Ishikawa (cell line): ENCODE results near the gene MIOS.

Experiments used
- CEBPB ChIP-seq: IDR thresholded peaks from 2 replicates; pipeline ENCODE4 v1.6.1; 2012
- CREB1 ChIP-seq: IDR thresholded peaks from 2 replicates; pipeline ENCODE4 v1.6.1; 2012; ENCODE audit warnings: low read depth
- EGR1 ChIP-seq: IDR thresholded peaks from 2 replicates; pipeline ENCODE4 v1.6.1; 2012
- EP300 ChIP-seq: IDR thresholded peaks from 2 replicates; pipeline ENCODE4 v1.6.1; 2012; ENCODE audit warnings: borderline replicate concordance
- FOXM1 ChIP-seq: IDR thresholded peaks from 2 replicates; pipeline ENCODE4 v1.6.1; 2012; ENCODE audit warnings: low read depth, borderline replicate concordance
- NFIC ChIP-seq: IDR thresholded peaks from 2 replicates; pipeline ENCODE4 v1.6.1; 2012
- RAD21 ChIP-seq: IDR thresholded peaks from 2 replicates; pipeline ENCODE4 v1.6.1; 2012; ENCODE audit warnings: low read depth
- TAF1 ChIP-seq: IDR thresholded peaks from 2 replicates; pipeline ENCODE4 v1.6.1; 2012; ENCODE audit warnings: low read depth, mild to moderate bottlenecking
- TCF12 ChIP-seq: IDR thresholded peaks from 2 replicates; pipeline ENCODE4 v1.6.1; 2012; ENCODE audit warnings: low read depth
- TEAD4 ChIP-seq: IDR thresholded peaks from 2 replicates; pipeline ENCODE4 v1.6.1; 2012
- YY1 ChIP-seq: IDR thresholded peaks from 2 replicates; pipeline ENCODE4 v1.6.1; 2012; ENCODE audit warnings: low read depth
- ZBTB7A ChIP-seq: IDR thresholded peaks from 2 replicates; pipeline ENCODE4 v1.6.1; 2012; ENCODE audit warnings: low read depth
- TF ChIP-seq, protein P1 (sequence below): IDR thresholded peaks from 2 replicates; pipeline ENCODE4 v1.6.1; 2012
- TF ChIP-seq, protein P2 (sequence below): IDR thresholded peaks from 2 replicates; pipeline ENCODE4 v1.6.1; 2012
- TF ChIP-seq, protein P3 (sequence below): IDR thresholded peaks from 2 replicates; pipeline ENCODE4 v1.6.1; 2012; ENCODE audit warnings: low read depth, mild to moderate bottlenecking

Gene MIOS

DNA sequence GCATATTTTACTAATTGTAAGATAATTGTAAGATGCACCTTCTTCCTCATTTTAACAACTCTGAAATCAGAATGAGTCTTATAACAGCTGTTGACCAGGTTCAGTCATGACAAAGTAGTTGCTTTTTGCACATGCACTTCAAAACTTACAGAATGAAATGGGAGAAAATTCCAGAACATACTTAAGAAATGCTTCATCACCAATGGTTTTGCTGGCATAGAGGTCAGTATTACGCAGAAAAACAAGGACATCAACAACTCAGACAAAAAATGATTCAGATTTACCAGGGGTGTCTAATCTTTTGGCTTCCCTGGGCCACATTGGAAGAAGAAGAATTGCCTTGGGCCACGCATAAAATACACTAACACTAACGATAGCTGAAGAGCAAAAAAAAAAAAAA is 44.3 kb upstream of the MIOS start:
- TF ChIP-seq, protein P1, sequence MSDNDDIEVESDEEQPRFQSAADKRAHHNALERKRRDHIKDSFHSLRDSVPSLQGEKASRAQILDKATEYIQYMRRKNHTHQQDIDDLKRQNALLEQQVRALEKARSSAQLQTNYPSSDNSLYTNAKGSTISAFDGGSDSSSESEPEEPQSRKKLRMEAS = no peak
- TF ChIP-seq CEBPB = no peak
- TF ChIP-seq TEAD4 = no peak
- no peak for TF ChIP-seq CREB1
- TF ChIP-seq, protein P2, sequence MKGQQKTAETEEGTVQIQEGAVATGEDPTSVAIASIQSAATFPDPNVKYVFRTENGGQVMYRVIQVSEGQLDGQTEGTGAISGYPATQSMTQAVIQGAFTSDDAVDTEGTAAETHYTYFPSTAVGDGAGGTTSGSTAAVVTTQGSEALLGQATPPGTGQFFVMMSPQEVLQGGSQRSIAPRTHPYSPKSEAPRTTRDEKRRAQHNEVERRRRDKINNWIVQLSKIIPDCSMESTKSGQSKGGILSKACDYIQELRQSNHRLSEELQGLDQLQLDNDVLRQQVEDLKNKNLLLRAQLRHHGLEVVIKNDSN = no peak
- no peak for TF ChIP-seq TCF12
- TF ChIP-seq TAF1 = no peak
- TF ChIP-seq RAD21 = no peak
- TF ChIP-seq EP300 = no peak
- TF ChIP-seq FOXM1 = no peak
- TF ChIP-seq, protein P3, sequence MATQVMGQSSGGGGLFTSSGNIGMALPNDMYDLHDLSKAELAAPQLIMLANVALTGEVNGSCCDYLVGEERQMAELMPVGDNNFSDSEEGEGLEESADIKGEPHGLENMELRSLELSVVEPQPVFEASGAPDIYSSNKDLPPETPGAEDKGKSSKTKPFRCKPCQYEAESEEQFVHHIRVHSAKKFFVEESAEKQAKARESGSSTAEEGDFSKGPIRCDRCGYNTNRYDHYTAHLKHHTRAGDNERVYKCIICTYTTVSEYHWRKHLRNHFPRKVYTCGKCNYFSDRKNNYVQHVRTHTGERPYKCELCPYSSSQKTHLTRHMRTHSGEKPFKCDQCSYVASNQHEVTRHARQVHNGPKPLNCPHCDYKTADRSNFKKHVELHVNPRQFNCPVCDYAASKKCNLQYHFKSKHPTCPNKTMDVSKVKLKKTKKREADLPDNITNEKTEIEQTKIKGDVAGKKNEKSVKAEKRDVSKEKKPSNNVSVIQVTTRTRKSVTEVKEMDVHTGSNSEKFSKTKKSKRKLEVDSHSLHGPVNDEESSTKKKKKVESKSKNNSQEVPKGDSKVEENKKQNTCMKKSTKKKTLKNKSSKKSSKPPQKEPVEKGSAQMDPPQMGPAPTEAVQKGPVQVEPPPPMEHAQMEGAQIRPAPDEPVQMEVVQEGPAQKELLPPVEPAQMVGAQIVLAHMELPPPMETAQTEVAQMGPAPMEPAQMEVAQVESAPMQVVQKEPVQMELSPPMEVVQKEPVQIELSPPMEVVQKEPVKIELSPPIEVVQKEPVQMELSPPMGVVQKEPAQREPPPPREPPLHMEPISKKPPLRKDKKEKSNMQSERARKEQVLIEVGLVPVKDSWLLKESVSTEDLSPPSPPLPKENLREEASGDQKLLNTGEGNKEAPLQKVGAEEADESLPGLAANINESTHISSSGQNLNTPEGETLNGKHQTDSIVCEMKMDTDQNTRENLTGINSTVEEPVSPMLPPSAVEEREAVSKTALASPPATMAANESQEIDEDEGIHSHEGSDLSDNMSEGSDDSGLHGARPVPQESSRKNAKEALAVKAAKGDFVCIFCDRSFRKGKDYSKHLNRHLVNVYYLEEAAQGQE = no peak
- TF ChIP-seq YY1 = no peak
- TF ChIP-seq NFIC = no peak
- TF ChIP-seq EGR1 = no peak
- no peak for TF ChIP-seq ZBTB7A

DNA sequence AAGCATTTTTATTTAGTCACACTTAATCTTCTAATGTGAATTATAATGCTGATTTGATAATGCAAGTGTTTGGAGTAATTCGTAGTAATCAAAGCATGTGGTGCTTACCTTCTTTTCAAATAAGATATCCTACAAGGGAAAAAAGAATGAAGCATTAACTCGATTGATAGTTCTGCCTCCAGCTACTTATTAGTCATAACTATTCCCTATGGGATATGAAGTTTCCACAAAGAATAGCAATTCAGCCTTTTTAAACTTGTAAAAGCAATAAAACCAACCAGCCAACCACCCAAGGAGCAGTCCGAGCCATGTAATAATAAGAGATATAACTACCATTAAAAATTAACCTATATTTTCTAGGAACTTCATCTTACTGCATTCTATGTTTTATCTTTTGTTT is 42.6 kb upstream of the MIOS start:
- TF ChIP-seq TEAD4 = no peak

DNA sequence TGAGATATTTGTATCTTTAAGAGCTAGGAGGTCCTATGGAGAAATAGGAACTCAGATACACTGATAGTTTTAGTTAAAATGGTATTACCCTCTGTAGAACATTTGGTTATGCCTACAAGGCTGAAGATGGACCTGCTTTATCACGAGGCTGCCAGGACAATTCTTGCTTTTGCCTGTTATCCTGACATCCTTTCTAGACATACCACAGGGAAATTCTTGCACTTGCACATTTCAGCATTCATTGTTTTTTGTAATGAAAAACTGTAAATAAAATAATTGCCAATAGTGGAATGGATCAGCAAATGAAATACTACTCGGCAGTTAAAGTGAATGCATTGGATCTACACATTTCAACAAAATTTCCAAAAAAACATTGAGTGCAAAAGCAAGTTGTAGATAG is 40.7 kb upstream of the MIOS start:
- TF ChIP-seq NFIC (no peak), ZBTB7A (no peak), FOXM1 (no peak)
- TF ChIP-seq, protein P2 = no peak

DNA sequence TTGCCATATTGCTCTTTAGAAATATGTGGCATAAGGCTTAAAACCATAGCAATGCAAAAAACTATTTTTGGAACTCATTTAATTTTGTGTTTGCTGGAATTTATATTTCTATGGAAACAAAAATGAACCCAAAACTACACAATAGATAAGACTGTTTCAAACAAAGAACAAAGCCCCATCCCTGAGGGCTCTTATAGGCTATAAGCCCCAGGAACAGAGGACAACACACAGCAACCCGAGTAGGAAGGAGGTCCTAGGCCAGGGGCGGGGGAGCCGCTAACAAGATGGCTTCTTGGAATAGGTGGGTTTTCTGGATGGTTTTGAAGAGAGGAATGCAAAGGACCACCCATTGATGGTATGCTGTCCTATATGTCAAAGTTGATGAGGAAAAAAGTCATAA is 39.6 kb upstream of the MIOS start:
- TF ChIP-seq, protein P3 = no peak
- TF ChIP-seq NFIC = no peak
- no peak for TF ChIP-seq TCF12
- no peak for TF ChIP-seq FOXM1
- no peak for TF ChIP-seq YY1
- no peak for TF ChIP-seq EGR1
- TF ChIP-seq RAD21 = no peak
- TF ChIP-seq TEAD4 = no peak
- TF ChIP-seq, protein P2 = no peak
- no peak for TF ChIP-seq CREB1
- TF ChIP-seq ZBTB7A = no peak
- no peak for TF ChIP-seq CEBPB
- TF ChIP-seq, protein P1 = no peak
- no peak for TF ChIP-seq EP300
- TF ChIP-seq TAF1 = no peak

DNA sequence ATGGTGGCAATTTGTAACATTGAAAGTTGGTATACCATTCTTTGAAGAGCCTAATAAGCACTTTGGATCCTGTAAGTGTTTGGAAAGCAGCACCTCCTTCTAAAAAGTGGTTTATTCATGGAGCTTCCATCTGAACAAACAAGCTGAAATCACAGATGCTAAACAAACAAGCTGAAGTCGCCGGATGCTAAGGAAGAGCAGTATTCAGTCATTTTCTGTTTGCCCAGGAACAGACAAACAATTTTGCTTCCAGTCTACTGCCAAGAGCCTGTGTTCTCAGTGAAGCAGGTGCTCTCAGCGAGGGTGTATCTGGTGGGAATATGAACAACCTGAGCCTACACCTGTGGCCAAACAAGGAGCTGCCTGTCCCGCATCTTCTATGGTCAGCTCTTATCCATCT is 37.4 kb upstream of the MIOS start:
- no peak for TF ChIP-seq TCF12
- TF ChIP-seq EP300 = no peak
- no peak for TF ChIP-seq CEBPB
- TF ChIP-seq EGR1 = no peak
- TF ChIP-seq TEAD4 = no peak
- no peak for TF ChIP-seq ZBTB7A

DNA sequence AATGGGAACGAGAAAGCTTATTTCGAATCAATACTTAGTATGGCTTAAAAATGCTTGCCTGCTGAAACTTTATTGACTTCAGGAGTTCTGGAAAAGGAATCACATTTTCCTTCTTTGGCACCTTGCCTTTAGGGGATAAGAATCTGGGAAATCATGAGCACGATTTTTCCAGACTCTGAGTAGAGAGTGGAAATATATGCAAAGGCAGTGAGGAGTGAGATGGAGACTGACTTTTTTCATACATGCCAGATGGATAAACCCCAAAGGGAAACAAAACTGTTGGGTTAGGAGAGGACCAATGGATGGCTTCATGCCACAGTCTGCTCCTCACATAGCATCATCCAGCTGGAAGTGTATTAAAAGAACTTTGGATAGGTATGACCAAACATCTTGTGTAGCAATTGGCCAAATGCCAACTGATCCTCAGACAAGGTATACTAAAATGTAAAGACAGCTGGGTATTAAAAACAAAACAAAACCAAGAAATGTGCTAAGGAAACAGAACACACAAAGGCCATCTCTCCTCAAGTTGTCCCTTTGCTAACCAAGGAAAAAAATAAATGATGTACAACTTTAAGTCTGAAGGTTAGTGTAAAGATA is 32.8 kb upstream of the MIOS start:
- TF ChIP-seq FOXM1 = no peak
- TF ChIP-seq TEAD4 = no peak
- TF ChIP-seq CREB1 = no peak
- TF ChIP-seq CEBPB = no peak
